Liver (tissue), 9 donors: Measurements from ENCODE around the gene TMTC1. TPM values are rescaled to one million over a fixed set of nuclear protein-coding genes. Genes with fewer than 3 reads are reported as not detected.

Source experiments
- DNase-seq: peaks from one replicate; pipeline ENCODE4 v3.0.0-alpha.2; 2017; ENCODE audit warnings: low spot score
- H3K27ac ChIP-seq, 2 donors: one replicate each; pipeline ENCODE4 v1.7.0; 2013; ENCODE audit warnings: inconsistent platforms in 2 of 2, low read length in 2 of 2, control low read depth in 1 of 2, low read depth in 1 of 2, mild to moderate bottlenecking in 1 of 2
- H3K27me3 ChIP-seq, 4 donors: one replicate each; pipeline versions ENCODE4 v1.6.1 to v1.7.0; 2013; ENCODE audit warnings: low read length in 3 of 4, inconsistent platforms in 1 of 4, mild to moderate bottlenecking in 1 of 4, moderate library complexity in 1 of 4; ENCODE audit not compliant: control insufficient read depth in 4 of 4, insufficient read depth in 4 of 4
- H3K36me3 ChIP-seq, 4 donors: one replicate each; pipeline versions ENCODE4 v1.6.1 to v1.7.0; 2013; ENCODE audit warnings: low read length in 3 of 4, mild to moderate bottlenecking in 3 of 4, low read depth in 1 of 4, moderate library complexity in 1 of 4; ENCODE audit not compliant: control insufficient read depth in 4 of 4, insufficient read depth in 3 of 4
- H3K4me1 ChIP-seq, 4 donors: one replicate each; pipeline versions ENCODE4 v1.6.1 to v1.7.0; 2013; ENCODE audit warnings: low read length in 3 of 4, mild to moderate bottlenecking in 3 of 4, moderate library complexity in 1 of 4; ENCODE audit not compliant: control insufficient read depth in 4 of 4, insufficient read depth in 4 of 4
- H3K4me3 ChIP-seq, 3 donors: one replicate each; pipeline versions ENCODE4 v1.6.1 to v1.7.0; 2013; ENCODE audit warnings: low read length in 3 of 3, control low read depth in 1 of 3, low read depth in 1 of 3, mild to moderate bottlenecking in 1 of 3
- H3K9ac ChIP-seq, 2 donors: one replicate each; pipeline ENCODE4 v1.7.0; 2013; ENCODE audit warnings: low read length in 2 of 2, mild to moderate bottlenecking in 2 of 2, moderate library complexity in 2 of 2, control low read depth in 1 of 2, low read depth in 1 of 2
- H3K9me3 ChIP-seq, 4 donors: one replicate each; pipeline versions ENCODE4 v1.6.1 to v1.7.0; 2013; ENCODE audit warnings: low read length in 3 of 4; ENCODE audit not compliant: control insufficient read depth in 4 of 4
- CTCF ChIP-seq: fragments of 150-350 bp; IDR thresholded peaks from 2 replicates; pipeline ENCODE4 v1.5.1; 2017; ENCODE audit warnings: improper control_type of control experiment, low read depth, low read length; ENCODE audit not compliant: missing input control
- EGR1 ChIP-seq, 2 donors: IDR thresholded peaks; 2 replicates each; pipeline ENCODE4 v1.6.1; 2016 to 2018; ENCODE audit warnings: antibody characterized with exemption in 2 of 2, low read depth in 2 of 2
- FOXA1 ChIP-seq: IDR thresholded peaks from 2 replicates; pipeline ENCODE4 v1.6.1; 2016; ENCODE audit warnings: antibody characterized with exemption
- GABPA ChIP-seq, 2 donors: IDR thresholded peaks in 1 of 2; conservative IDR thresholded peaks in 1 of 2; 2 replicates each; pipeline ENCODE4 v1.6.1; 2016; ENCODE audit warnings: antibody characterized with exemption in 2 of 2, mild to moderate bottlenecking in 1 of 2, moderate library complexity in 1 of 2
- HNF4A ChIP-seq, 2 donors: conservative IDR thresholded peaks; 2 replicates each; pipeline ENCODE4 v1.6.1; 2016; ENCODE audit warnings: antibody characterized with exemption in 2 of 2, mild to moderate bottlenecking in 2 of 2
- HNF4G ChIP-seq: IDR thresholded peaks from 2 replicates; pipeline ENCODE4 v1.6.1; 2016; ENCODE audit warnings: antibody characterized with exemption
- JUND ChIP-seq, 2 donors: IDR thresholded peaks; 2 replicates each; pipeline ENCODE4 v1.6.1; 2016; ENCODE audit warnings: antibody characterized with exemption in 2 of 2
- MAX ChIP-seq: IDR thresholded peaks from 2 replicates; pipeline ENCODE4 v1.6.1; 2016; ENCODE audit warnings: antibody characterized with exemption
- NR2F2 ChIP-seq: IDR thresholded peaks from 2 replicates; pipeline ENCODE4 v1.6.1; 2016; ENCODE audit warnings: antibody characterized with exemption
- RAD21 ChIP-seq, 2 donors: IDR thresholded peaks; 2 replicates each; pipeline ENCODE4 v1.6.1; 2016; ENCODE audit warnings: antibody characterized with exemption in 2 of 2, mild to moderate bottlenecking in 2 of 2
- REST ChIP-seq: IDR thresholded peaks from 2 replicates; pipeline ENCODE4 v1.6.1; 2016; ENCODE audit warnings: antibody characterized with exemption, mild to moderate bottlenecking
- RXRA ChIP-seq, 2 donors: IDR thresholded peaks; 2 replicates each; pipeline ENCODE4 v1.6.1; 2017 to 2018; ENCODE audit warnings: antibody characterized with exemption in 2 of 2, mild to moderate bottlenecking in 1 of 2
- SP1 ChIP-seq: IDR thresholded peaks from 2 replicates; pipeline ENCODE4 v1.6.1; 2018; ENCODE audit warnings: antibody characterized with exemption, mild to moderate bottlenecking
- TAF1 ChIP-seq: conservative IDR thresholded peaks from 2 replicates; pipeline ENCODE4 v1.6.1; 2016; ENCODE audit warnings: antibody characterized with exemption, mild to moderate bottlenecking
- YY1 ChIP-seq: IDR thresholded peaks from 2 replicates; pipeline ENCODE4 v1.6.1; 2016; ENCODE audit warnings: antibody characterized with exemption, mild to moderate bottlenecking
- WGBS: extraction: QIAGEN DNeasy Blood & Tissue Kit; methylation state at CpG from one replicate; pipeline ENCODE4 v1.1.7; 2013; 5-methylcytosine and 5-hydroxymethylcytosine counted together
- polyA plus RNA-seq, 2 donors: library from polyadenylated mRNA; stranded (reverse) in 1 of 2; unstranded in 1 of 2; fragments of 200-250 nt in 1 of 2; fragments of >200 nt in 1 of 2; fragmentation: Nextera tagmentation in 1 of 2; extraction: Ambion mirVana in 1 of 2; gene quantifications; one replicate each; pipeline versions ENCODE4 v1.2.1 to v1.2.3, GENCODE V29; 2013 to 2015
- total RNA-seq, 2 donors: library from RNA; depleted of rRNA; stranded (reverse); fragments of >200 nt; gene quantifications; one replicate each; pipeline ENCODE4 v1.2.3, GENCODE V29; 2014
- donor health status: healthy.
- donor health status: healthy.
- donor health status: healthy.
- donor health status: healthy.
- donor health status: healthy.

TMTC1 gene
- total and polyA plus RNA-seq, 4 donors: 0.76 to 3.3 (median 2.1) TPM

- WGBS: 44% methylated on average over 2 of the region's 2 CpGs
- DNase-seq: no peak
- no peaks in the 10 kb centered on the region for H3K9me3 ChIP-seq
- H3K4me1 ChIP-seq: peaks cover 0 to 6% (median 0%) of the 10 kb centered on the region in 4 donors
- no peaks in the 10 kb centered on the region for H3K36me3 ChIP-seq
- H3K4me3 ChIP-seq: no peak overlapping the region
- no peak overlapping the region for H3K27ac ChIP-seq
- TF ChIP-seq TAF1: no peak
- peak in 1 of 2 donors; percentile 38 for TF ChIP-seq HNF4A (conservative IDR thresholded peaks at IDR 0.05)
- H3K27me3 ChIP-seq: no peaks in the 10 kb centered on the region
- no peak overlapping the region for H3K9ac ChIP-seq
These were observed 15.4 kb downstream of the TMTC1 start for GRCh38 chr12:29768372-29768771.

- no peak overlapping the region for H3K4me3 ChIP-seq
- no peak overlapping the region for H3K9ac ChIP-seq
- H3K27me3 ChIP-seq: no peaks in the 10 kb centered on the region
- H3K27ac ChIP-seq: no peak overlapping the region
- no peaks in the 10 kb centered on the region for H3K9me3 ChIP-seq
- DNase-seq: no peak
- no peak for TF ChIP-seq TAF1
- peaks cover 0 to 3% (median 1%) of the 10 kb centered on the region in 4 donors for H3K4me1 ChIP-seq
- H3K36me3 ChIP-seq: peaks cover 0 to 1% (median 0%) of the 10 kb centered on the region in 4 donors
These were observed 20.4 kb downstream of the TMTC1 start for GRCh38 chr12:29763301-29763683.

GRCh38 chr12:29762637-29763300 is 21.0 kb downstream of the TMTC1 start:
- Histone ChIP-seq H3K4me1 (peaks cover 0 to 3% (median 1%) of the 10 kb centered on the region in 4 donors), H3K27me3 (no peaks in the 10 kb centered on the region), H3K27ac (no peak overlapping the region), H3K4me3 (no peak overlapping the region), H3K9ac (no peak overlapping the region), H3K36me3 (peaks cover 0 to 1% (median 0%) of the 10 kb centered on the region in 4 donors), H3K9me3 (no peaks in the 10 kb centered on the region)
- no peak for DNase-seq
- 49% methylated on average over 7 of the region's 7 CpGs for WGBS
- no peak for TF ChIP-seq HNF4G
- TF ChIP-seq TAF1: no peak
- TF ChIP-seq EGR1 (IDR thresholded peaks at IDR 0.05; ENCODE audit: low read depth in 2 of 2): no peak
- no peak for TF ChIP-seq RXRA (IDR thresholded peaks at IDR 0.05)
- no peak for TF ChIP-seq RAD21 (IDR thresholded peaks at IDR 0.05)
- TF ChIP-seq MAX: no peak
- no peak for TF ChIP-seq FOXA1
- no peak for TF ChIP-seq YY1
- TF ChIP-seq JUND (IDR thresholded peaks at IDR 0.05): no peak
- TF ChIP-seq SP1: no peak
- no peak for TF ChIP-seq HNF4A (conservative IDR thresholded peaks at IDR 0.05)
- no peak for TF ChIP-seq REST
- TF ChIP-seq GABPA (IDR thresholded peaks at IDR 0.05 in 1 of 2, conservative IDR thresholded peaks at IDR 0.05 in 1 of 2): no peak
- no peak for TF ChIP-seq CTCF
- TF ChIP-seq NR2F2: no peak
